C4-2B (cell line): ENCODE data around the gene TMEM42.
"Not testable (repeated sequence)": the region's sequence is repeated elsewhere in the genome, so short reads cannot be mapped to it uniquely, and the experiment has no call there.

Experiments used
- H3K27ac ChIP-seq: fragments of 450-650 bp; 2 replicates; pipeline ENCODE4 v1.5.1; 2017
- CTCF ChIP-seq: fragments of 450-650 bp; conservative IDR thresholded peaks from 2 replicates; pipeline ENCODE4 v1.5.1; 2017; ENCODE audit warnings: mild to moderate bottlenecking
- ZFX ChIP-seq: fragments of 450-650 bp; IDR thresholded peaks from 2 replicates; pipeline ENCODE4 v1.6.1; 2017

The TMEM42 gene

GRCh38 chr3:44832965-44833364, 28.7 kb upstream of the TMEM42 start:
- H3K27ac ChIP-seq, result no peak overlapping the region
- TF ChIP-seq ZFX (no peak), CTCF (no peak)

- TF ChIP-seq CTCF (no peak), ZFX (no peak)
- no peak overlapping the region for H3K27ac ChIP-seq
Observed at GRCh38 chr3:44833394-44833793, 28.3 kb upstream of the TMEM42 start.

GRCh38 chr3:44835684-44836083, 26.0 kb upstream of the TMEM42 start:
- no peak overlapping the region for H3K27ac ChIP-seq
- no peak for TF ChIP-seq ZFX
- TF ChIP-seq CTCF, result no peak

GRCh38 chr3:44842376-44842775, 19.3 kb upstream of the TMEM42 start:
- no peak overlapping the region for H3K27ac ChIP-seq
- TF ChIP-seq ZFX, result no peak
- no peak for TF ChIP-seq CTCF

- H3K27ac ChIP-seq, result no peak overlapping the region
- TF ChIP-seq ZFX, result no peak
- TF ChIP-seq CTCF, result no peak
Observed at GRCh38 chr3:44845528-44846520, 15.9 kb upstream of the TMEM42 start.

GRCh38 chr3:44848634-44849033, 13.1 kb upstream of the TMEM42 start:
- no peak overlapping the region for H3K27ac ChIP-seq
- no peak for TF ChIP-seq CTCF
- no peak for TF ChIP-seq ZFX

- H3K27ac ChIP-seq, result not testable (repeated sequence)
Observed at GRCh38 chr3:44856663-44857062, 5.0 kb upstream of the TMEM42 start.

- H3K27ac ChIP-seq, result no peak overlapping the region
- TF ChIP-seq CTCF (no peak), ZFX (no peak)
Observed at GRCh38 chr3:44860117-44860516, 1.6 kb upstream of the TMEM42 start.
